Smooth muscle cell of the umbilical artery (primary cell): ENCODE data around the gene ACVRL1. TPM values are rescaled to one million over a fixed set of nuclear protein-coding genes. Genes with fewer than 3 reads are reported as not detected.

Experiments used
- total RNA-seq: library from RNA; depleted of rRNA; stranded (reverse); fragments of >200 nt; gene quantifications from 2 replicates; pipeline ENCODE4 v1.2.3, GENCODE V29; 2014

The ACVRL1 gene
- 3.9 and 4.4 TPM in 2 replicates for total RNA-seq

GRCh38 chr12:51907083-51907855, at the start of gene ACVRL1:
TSS of gene ACVRL1 (plus strand) at chr12:51907504. CDS start at chr12:51912475, 4,971 bp downstream.

GRCh38 chr12:51887476-51888315, 19.6 kb upstream of the ACVRL1 start, which contains the start of gene ANKRD33:
TSS of gene ANKRD33 (plus strand) at chr12:51888103. CDS start at chr12:51888187, 84 bp downstream.

DNA sequence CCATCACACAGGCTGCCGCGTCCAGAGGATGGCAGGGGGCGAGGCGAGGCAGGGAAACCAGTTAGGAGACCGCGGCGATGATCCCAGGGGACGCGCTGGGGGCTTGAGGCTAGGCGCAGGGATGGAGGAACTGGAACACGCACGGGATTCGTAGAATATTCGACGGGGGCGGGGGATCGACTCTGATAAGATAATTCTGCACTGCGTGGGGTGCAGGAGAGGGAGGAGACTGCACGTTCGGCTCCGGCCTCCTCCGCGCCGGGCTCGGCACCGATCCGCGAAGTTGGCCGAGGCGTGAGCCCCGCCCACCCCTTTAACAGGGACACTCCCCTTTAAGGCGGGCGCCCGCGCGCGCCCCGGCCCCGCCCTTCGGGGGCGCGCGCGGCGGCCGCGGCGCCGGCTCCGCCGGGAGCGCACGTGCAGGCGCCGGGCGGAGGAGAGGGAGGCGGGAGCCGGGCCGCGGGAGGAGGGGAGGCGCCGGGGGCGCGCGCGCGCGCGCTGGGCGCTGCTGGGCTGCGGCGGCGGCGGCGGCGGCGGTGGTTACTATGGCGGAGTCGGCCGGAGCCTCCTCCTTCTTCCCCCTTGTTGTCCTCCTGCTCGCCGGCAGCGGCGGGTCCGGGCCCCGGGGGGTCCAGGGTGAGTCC, 44.0 kb downstream of the ACVRL1 start, which contains the start of gene ACVR1B:
ACVR1B (plus strand) TSS at position 501 of the 644 bp plus-strand sequence; CDS start at position 546, 45 bp downstream.

Other genes starting within 250 kb of the ACVRL1 start
- gene FIGNL2, start 58.8 kb upstream of the ACVRL1 start, total RNA-seq = under 0.01 and 0.09 TPM in 2 replicates
- gene ANKRD33, start 19.4 kb upstream of the ACVRL1 start, total RNA-seq = not detected in 2 replicates
- gene ACVR1B, start 44.2 kb downstream of the ACVRL1 start, total RNA-seq = 8.0 and 11.1 TPM in 2 replicates
- gene TAMALIN, start 99.4 kb downstream of the ACVRL1 start, total RNA-seq = 0.28 and 1.5 TPM in 2 replicates
- 0.89 and 1.5 TPM in 2 replicates for gene NR4A1, start 143.9 kb downstream of the ACVRL1 start, total RNA-seq
- 69.7 and 90.9 TPM in 2 replicates for gene ATG101, start 162.5 kb downstream of the ACVRL1 start, total RNA-seq
- 0.23 TPM in 1 of 2 replicates, not detected in the other for gene SMIM41, start 172.2 kb downstream of the ACVRL1 start, total RNA-seq